GM18861 (cell line): ENCODE results near the gene METRNL.
"Not testable (repeated sequence)": the region's sequence is repeated elsewhere in the genome, so short reads cannot be mapped to it uniquely, and the experiment has no call there.

Experiments
- ATAC-seq: cut with Tn5 transposase; IDR thresholded peaks from one replicate; pipeline ENCODE4 v1.9.1; 2021; ENCODE audit not compliant: unreplicated experiment

The METRNL gene

GRCh38 chr17:83118071-83118841, 38.8 kb downstream of the METRNL start:
- no peak for ATAC-seq

DNA sequence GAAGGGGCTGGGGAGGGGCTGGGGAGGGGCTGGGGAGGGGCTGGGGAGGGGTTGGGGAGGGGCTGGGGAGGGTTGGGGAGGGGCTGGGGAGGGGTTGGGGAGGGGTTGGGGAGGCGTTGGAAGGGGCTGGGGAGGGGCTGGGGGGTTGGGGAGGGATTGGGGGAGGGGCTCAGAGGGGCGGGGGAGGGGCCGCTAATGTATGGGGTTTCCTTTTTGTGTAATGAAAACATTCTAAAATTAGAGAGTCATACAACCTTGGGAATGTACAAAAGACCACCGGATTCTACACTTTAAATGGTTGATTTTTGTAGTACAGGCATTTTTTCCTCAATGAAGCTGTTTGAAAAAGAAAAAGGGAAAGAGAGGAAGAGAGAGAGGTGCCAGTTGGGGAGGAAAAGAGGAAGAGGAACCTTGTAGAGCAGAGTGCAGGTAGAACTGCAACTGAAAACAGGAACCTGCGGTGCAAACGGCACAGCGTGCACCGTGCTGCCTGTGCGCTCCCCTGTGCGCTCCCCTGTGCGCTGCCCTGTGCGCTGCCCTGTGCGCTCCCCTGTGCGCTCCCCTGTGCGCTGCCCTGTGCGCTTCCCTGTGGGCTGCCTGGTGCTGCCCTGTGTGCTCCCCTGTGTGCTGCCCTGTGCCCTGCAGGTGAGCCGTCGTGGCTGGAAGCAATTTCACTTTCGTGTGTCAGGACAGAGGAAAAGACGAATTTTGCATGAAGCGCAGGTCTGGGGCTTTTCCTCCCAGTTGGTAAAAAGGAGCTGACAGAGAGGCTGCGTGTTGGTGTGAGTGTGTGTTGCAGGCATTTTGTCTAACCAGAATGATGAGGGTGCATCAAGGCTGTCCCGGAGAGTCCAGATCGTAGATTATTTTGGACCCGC, 40.8 kb downstream of the METRNL start:
- ATAC-seq, result no peak

DNA sequence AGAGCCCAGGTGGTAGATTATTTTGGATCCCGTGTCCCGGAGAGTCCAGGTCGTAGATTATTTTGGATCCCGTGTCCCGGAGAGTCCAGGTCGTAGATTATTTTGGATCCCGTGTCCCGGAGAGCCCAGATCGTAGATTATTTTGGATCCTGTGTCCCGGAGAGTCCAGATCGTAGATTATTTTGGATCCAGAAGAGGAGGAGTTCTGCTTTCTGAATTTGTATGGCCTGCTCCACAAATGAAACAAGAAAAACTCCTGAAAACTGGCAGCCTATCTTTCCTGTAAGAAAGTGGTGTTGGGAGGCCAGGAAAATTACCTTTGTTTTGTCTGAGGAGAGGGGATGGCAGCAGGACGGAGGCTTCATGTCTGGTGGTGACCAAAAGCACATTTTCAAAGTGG, 42.1 kb downstream of the METRNL start:
- not testable (repeated sequence) for ATAC-seq

DNA sequence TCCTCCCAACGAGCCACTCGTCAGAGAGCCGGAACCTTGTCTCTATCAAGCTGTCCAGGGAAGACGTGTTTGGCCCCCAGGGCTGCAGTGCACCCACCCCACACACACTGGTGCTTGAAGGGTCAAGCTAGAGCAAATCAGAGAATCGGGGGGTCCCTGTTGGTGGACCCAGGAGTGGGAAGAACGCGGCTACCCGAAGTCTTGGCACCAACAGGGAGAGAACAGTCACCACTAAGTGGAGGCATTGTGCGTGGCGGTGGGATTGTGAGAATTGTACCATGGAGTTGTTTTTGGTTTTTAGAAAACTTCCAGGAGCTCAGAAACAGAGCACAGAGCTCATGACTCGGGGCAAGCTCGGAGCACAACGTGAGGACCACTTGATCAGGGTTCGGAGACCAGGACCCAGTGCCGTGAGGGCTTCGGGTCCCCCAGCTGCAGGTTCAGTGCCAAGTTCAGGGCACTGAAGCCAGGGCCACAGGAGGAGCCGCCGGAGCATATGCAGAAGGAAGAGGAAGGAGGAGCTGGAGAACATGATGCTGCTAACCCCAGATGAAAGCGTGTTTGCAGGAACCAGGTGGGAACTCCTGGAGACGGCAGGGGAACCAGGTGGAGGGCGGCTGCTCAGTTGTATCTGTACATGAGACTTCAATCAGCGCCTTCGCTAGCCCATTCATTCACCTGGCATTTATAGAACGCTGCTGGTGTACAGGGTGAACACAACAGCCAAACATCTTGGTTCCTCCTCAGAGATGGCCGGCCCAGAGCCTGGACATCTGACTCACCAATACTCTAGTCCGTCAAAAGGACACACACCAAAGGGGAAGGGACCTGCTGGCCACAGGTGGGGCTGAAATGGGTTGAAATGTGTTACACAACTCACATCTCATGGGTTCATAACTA, 42.8 kb downstream of the METRNL start:
- ATAC-seq, result no peak

DNA sequence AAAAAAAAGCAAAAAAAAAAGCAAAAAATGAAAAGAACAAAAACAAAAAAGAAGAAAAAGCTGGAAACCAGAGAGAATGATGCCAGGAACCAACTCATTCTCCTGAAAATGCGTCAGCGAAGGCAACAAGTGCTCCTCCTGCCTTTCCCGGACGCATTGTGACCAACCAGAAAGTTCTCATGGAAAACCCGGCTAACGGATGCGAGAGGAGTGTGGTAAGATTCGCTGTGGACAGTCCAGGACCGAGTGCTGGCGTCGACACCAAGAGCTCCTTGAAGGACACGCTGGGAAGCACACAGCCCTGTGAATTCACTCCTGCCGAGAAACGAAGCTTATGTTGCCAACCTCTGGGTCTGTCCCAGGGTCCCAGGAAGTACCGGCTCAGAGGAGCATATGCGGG, 43.4 kb downstream of the METRNL start:
- ATAC-seq, result no peak

DNA sequence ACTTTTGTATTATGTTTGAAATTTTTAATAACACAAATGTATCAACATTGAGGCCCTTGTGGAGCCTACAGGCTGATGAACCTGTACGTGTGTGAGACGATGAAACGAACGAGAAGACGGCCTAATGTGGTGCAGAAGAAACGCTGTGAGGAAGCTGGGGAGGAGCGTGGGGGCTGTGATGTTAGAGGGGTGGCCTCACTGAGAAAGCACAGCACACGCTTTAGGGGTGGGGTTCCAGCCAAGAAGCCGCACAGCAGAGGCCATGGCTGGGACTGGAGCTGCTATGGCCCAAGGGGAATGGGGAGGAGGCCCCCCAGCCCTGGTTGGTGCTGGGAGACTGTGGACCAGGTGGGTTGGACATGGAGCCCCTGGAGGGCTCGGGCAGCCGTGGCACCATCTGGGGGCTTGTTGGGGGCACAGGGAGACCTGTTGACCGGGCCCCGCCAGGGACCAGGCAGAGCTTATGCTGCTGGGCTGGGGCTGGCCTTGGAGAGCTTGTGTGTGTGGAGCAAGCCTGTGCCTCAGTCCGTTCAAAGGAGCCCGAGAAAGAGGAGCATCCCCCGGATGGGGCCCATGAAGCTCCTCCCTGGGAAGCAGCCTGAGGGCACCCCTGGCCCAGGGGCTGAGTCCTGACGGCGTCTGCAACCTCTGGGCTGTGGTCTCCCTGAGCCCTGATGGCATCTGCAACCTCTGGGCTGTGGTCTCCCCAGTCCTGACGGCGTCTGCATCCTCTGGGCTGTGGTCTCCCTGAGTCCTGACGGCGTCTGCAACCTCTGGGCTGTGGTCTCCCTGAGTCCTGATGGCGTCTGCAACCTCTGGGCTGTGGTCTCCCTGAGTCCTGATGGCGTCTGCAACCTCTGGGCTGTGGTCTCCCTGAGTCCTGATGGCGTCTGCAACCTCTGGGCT, 44.7 kb downstream of the METRNL start:
- ATAC-seq, result no peak

DNA sequence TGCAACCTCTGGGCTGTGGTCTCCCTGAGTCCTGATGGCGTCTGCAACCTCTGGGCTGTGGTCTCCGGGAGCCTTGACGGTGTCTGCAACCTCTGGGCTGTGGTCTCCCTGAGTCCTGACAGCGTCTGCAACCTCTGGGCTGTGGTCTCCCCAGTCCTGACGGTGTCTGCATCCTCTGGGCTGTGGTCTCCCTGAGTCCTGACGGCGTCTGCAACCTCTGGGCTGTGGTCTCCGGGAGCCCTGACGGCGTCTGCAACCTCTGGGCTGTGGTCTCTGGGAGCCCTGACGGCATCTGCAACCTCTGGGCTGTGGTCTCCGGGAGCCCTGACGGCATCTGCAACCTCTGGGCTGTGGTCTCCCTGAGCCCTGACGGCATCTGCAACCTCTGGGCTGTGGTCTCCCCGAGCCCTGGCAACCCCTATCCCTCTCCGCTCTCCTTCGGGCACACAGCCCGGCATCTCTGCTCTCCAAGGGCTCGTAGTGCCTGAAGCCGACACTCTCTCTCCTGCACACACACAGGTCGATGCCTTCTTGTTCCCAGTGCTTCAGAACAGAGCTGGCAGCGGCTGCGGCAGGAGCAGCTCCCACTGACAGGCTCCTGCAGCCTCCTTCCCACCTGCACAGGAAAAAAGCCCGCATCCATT, 45.6 kb downstream of the METRNL start:
- ATAC-seq, result no peak

- ATAC-seq, result no peak
Observed at GRCh38 chr17:83125515-83126274, 46.3 kb downstream of the METRNL start.

DNA sequence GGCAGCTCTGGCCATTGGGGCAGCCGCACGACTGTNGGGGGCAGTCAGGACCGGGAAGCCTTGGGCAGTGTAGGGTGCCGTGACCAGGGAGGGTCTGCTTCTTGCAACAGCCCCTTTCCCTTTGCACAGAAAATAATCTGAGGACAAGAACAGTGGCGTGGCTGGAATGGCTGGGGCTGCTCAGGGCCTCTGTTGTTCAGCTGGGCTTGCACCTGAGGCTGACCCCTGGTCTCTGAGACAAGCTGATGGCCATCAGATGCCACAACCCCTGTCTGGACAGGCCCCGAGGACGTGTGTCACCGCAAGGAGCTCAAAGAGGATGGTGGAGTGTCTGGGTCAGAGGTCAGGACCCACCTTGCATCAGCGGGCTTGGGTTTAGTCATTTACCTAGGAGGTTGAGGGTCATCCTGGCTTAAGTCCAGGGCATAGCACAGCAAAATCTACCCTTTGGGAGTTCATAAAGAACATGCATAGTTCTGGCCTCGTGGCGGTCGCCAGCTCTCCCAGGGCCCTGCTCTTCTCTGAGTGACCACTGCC, 46.9 kb downstream of the METRNL start:
- ATAC-seq, result no peak

DNA sequence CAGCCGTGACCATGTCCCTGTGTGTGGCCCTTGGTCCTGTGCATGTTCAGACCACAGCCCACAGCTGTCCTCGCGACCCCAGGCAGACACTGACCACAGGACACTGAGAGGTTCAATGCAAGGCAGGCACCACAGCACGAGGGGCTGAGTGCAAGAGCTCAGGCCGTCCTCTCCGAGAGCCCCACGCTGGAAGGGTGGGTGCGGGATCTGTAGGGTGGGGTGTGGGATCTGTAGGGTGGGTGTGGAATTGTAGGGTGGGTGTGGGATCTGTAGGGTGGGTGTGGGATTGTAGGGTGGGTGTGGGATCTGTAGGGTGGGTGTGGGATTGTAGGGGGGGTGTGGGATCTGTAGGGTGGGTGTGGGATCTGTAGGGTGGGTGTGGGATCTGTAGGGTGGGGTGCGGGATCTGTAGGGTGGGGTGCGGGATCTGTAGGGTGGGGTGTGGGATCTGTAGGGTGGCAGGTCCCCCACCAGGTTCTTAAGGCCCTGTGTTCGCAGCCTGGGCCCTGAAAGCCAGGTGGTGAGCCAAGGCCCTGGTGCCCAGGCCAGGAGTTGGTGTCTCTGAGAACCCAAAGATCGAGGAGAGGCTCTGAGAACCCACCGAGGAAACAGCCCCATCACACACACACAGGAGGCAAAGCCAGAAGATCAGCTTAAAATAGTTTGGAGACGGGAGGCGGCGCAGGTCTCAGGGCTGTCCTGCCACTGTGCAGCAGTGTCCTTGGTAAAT, 48.2 kb downstream of the METRNL start:
- no peak for ATAC-seq

DNA sequence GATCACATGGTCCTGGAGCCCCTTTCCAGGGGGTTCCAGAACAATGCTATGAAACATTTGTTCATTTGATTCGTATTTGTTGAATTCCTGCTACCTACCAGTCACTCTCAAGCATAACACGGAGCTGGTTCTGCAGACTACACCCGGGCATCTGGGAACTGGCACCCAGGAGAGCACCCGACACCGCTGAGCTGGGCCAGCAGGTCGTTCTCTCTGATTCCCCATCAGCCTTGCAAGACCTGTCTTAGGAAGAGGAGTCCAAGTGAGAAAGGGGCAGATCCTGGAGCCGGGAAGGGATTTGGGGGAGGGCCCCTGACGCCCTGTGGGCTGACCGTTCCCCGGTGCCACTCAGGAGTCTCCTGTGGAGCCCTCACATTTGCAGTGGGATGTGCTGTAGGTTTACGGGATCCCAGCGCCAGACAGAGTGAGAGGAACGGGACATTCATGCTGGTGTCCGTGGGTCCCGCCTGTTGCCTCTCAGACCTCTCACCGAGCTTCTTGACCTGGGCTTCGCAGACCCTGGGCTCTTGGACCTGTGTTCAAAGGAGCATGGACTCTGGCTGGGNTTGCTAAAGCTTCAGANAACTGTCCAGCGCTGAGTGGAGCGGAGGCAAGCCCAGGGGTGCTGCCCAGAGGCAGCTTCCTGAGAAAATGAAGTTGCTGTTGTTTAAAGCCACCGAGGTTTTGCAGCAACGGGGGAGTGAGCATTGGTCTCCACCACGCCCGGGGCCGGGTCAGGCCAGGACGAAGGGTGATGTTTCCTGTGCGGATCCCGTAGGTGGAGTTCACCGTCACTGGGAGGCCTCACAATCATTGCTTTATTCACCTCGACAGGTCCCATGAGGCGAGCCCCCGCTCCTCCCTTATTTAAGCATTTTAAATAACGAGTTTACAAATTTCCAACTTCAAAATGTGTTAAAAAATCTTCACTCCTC, 49.2 kb downstream of the METRNL start:
- ATAC-seq, result no peak

DNA sequence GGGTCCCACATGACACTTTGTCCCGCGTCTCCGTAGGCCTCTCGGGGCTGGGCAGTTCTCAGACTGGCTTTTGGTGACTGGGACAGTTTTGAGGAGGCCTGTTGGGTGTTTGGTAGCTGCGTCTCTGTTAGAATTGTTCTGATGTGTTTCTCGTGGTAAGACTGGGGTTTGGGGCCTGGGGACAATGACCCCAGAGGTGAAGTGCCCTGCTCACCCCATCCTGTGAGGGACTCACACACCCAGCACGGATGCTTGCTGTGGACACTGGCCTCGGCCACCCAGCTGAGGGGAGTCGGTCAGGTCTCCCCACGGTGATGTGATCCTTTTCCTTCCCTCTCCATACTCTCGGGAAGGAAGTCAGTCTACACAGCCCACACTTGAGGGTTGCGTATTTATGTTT, 50.3 kb downstream of the METRNL start:
- ATAC-seq, result no peak

GRCh38 chr17:83131401-83132011, 52.1 kb downstream of the METRNL start:
- ATAC-seq, result no peak

- ATAC-seq, result no peak
Observed at GRCh38 chr17:83132251-83133081, 53.1 kb downstream of the METRNL start.

DNA sequence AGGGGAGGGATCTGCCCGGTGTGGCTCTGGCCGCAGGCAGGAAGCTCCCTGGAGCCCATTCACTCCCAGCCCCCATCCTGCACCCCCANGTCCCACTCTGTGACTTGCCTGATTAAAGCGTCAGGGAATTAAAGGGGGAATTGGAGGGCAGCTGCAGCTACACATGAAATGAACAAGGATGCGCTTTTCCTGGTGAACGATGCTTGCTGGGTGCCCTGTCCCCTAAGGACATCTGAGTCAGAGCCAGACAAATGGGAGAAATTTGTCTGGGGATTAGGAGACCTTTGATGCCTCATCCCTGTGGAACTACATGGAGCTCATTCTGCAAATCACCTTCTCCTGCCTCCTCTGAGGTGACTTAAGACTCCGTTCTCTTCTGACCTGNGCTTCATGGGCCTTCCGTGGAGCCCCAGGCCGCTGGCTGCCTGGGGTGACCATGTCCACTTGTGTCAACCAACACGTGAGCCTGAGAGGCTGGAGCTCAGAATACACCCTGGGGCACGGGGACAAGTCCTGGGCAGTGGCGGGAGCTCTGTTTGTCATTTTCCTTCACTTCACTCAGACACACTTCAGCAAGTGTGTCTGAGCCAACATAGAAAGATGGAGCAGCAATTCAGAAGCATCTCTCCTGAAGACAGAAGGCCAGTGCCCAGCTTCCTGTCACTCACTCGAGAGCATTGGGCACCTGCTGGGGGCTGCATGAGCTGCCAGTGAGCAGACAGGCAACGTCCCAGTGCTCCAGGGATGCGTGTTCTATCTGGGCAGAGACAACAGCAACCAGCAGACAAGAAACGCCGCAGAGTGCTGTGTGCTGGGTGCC, 54.1 kb downstream of the METRNL start:
- no peak for ATAC-seq
